GM18520 (cell line): ENCODE results near the gene SSUH2.
"Not testable (repeated sequence)": the region's sequence is repeated elsewhere in the genome, so short reads cannot be mapped to it uniquely, and the experiment has no call there.

Source experiments
- ATAC-seq: cut with Tn5 transposase; IDR thresholded peaks from one replicate; pipeline ENCODE4 v1.9.1; 2021; ENCODE audit not compliant: unreplicated experiment

SSUH2 gene

DNA sequence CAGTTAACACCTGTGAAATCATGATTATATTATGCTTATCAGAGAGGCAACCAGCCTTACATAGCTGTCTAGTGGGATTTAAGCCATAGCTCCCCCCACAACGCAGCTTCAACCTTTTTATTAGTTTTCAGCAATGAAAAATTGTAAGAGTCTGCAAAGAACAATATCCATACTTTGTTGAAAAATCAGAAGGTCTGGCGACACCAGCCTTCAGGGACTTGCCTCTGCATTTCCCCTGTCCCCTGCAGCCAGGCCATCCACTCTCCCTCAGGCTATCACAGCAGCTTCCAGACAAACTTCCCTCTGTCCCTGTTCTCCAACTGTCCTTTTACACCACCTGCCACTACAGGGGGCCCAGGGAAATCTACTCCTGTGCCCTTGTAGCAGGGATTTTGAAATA is 59.9 kb downstream of the SSUH2 start:
- no peak for ATAC-seq

GRCh38 chr3:8581806-8582445 is 62.7 kb downstream of the SSUH2 start:
- ATAC-seq = no peak

DNA sequence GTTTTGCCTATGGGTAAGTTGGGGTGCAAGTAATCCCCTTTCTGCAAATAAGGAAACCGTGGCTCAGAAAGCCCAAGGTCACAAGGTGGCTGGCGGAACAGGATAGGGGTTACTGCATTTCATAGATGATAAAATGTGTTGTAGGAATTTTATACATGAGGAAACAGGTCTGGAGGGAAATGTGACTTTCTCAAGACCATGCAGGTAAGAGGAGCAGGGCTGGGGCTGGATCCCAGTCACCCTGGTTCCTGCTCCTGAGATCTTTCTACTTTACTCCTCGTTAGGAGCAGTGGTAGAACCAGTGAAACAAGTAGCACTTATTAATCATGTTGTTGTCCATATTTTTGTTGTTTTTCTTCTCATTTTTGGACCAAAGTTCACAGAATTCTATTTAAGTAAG is 63.2 kb downstream of the SSUH2 start:
- ATAC-seq = no peak

DNA sequence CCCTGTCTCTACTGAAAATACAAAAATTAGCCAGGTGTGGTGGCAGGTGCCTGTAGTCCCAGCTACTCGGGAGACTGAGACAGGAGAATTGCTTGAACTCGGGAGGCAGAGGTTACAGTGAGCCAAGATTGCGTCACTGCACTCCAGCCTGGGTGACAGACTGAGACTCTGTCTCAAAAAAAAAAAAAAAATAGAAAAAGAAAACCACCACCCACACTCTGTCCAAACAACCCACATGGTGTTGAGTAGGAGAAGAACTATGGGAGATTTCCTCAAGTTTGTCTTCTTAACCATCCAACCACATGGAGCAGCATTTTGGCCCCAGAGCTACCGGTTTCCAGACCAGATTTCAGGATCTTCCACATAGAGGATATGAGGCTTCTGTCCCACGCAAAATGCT is 64.2 kb downstream of the SSUH2 start:
- not testable (repeated sequence) for ATAC-seq

GRCh38 chr3:8579943-8580342 is 64.7 kb downstream of the SSUH2 start:
- no peak for ATAC-seq

- peak; percentile 100 for ATAC-seq
These were observed 65.5 kb downstream of the SSUH2 start for GRCh38 chr3:8579096-8579495.

DNA sequence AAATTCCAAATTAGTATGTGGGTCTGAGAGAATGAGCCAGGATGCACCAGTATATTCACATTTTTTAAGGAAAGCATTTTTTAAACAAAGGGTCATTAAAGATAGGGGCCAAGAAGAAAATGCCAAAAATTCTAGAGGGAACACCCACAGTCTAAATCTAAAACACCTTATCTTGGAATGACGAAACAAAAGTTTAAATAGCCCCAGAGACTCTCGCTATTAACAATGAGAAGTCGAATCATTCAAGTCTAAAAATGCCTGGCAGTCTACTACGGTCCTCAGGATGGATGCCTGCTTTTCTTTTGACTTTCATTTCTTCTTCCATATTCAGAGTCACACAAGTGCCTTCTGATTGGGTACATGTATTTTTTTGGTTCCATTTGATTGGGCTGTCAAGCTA is 66.3 kb downstream of the SSUH2 start:
- no peak for ATAC-seq

GRCh38 chr3:8576841-8577571 is 67.6 kb downstream of the SSUH2 start:
- ATAC-seq = no peak

- ATAC-seq = no peak
These were observed 68.2 kb downstream of the SSUH2 start for GRCh38 chr3:8576436-8576835.

DNA sequence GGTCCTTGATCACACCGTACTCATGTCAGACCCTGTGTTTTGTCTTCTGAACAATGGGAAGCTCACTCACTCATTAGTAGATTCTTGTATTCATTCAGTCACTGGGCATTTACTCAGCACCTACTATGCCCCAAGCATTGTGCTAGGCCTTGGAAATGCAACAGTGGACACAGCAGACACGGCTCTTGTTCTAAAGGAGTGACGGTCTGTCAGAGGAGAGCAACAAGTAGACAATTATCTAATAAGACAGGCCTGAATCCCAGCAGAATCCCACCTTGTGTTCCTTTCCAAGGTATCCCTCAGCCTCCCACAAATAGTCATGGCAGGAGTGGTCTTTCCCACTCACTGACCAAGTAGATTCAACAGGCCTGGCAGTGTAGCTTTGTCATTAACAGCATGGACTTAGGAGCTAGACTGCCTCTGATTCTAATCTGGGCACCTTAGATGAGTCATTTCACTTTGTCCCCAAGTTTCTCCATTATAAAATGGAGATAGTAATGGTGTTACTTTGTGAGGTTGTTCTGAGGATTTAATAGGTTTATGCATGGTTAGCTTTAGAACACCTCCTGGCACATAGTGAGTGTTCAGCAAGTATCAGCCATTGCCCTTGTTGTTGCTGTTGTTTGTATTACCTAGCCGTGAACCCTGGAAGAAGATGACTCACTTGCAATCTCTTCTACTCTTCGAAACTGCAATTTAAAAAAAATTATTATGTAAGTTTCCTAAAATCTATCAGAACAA is 69.1 kb downstream of the SSUH2 start:
- no peak for ATAC-seq

- no peak for ATAC-seq
These were observed 69.8 kb downstream of the SSUH2 start for GRCh38 chr3:8574670-8575322.

GRCh38 chr3:8574040-8574669 is 70.4 kb downstream of the SSUH2 start:
- no peak for ATAC-seq

DNA sequence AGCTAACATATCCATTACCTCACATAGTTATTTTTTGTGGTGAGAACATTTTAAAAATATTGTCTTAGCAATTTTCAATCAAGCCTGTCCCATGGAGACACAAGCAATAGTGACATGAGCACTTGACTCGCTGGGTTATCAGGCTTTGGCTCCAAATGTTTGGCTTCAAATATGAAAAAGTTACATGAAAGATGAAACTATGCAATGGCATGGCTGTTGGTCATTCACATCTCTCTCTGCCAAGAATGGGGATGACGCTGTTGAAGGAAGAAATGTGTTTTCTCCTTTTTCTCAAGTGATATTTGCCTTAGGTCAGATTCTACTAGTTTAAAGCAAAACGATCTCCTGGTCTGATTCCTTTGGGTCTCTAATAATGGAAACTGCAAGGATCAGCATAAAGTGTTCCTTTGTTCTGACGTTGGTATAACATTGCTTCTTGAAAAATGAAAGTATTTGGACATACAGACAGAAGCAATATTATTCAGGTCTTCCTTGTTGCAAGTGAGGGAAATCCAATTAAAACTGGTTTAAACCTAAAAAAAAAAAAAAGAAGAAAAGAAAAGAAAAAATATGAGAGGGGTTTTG is 71.2 kb downstream of the SSUH2 start:
- no peak for ATAC-seq

DNA sequence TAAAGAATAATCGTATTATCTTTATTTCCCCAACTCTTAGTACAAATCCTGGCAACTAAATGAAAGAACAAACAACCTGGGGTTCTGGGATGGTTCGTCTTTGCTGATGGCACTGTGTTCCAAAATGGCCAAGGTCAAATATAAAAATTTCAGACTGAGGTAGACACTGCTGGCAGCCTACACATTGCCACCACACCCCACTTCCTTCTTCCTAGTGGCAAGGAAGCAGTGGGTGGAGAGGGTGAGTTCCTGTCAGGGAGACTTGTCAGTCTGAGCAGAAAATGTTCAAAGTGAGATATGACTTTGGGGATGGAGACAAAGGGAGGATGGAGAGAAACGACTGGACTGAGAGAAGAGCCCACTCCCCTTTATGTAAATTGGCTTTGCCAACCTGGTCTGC is 73.3 kb downstream of the SSUH2 start:
- ATAC-seq = no peak
